Neuronal stem cell (in vitro differentiated cells): ENCODE results near the gene SGSM2.

Source experiments
- DNase-seq: peaks from one replicate; pipeline ENCODE4 v3.0.0-alpha.2; 2013; ENCODE audit warnings: low spot score
- H2AFZ ChIP-seq: one replicate; pipeline ENCODE4 v1.6.1; 2013; ENCODE audit warnings: mild to moderate bottlenecking, low read length, inconsistent platforms
- H2AK5ac ChIP-seq: 2 replicates; pipeline ENCODE4 v1.6.1; 2013; ENCODE audit warnings: low read depth, mild to moderate bottlenecking, inconsistent platforms, low read length, moderate library complexity, mixed read lengths
- H2BK120ac ChIP-seq: 2 replicates; pipeline ENCODE4 v1.6.1; 2013; ENCODE audit warnings: low read depth, mild to moderate bottlenecking, inconsistent platforms, low read length, moderate library complexity, mixed read lengths
- H2BK12ac ChIP-seq: one replicate; pipeline ENCODE4 v1.6.1; 2013; ENCODE audit warnings: low read length, inconsistent platforms
- H2BK15ac ChIP-seq: 2 replicates; pipeline ENCODE4 v1.6.1; 2013; ENCODE audit warnings: mild to moderate bottlenecking, low read length, inconsistent platforms, mixed read lengths
- H2BK5ac ChIP-seq: one replicate; pipeline ENCODE4 v1.6.1; 2013; ENCODE audit warnings: inconsistent platforms, mild to moderate bottlenecking, low read length, moderate library complexity
- H3K14ac ChIP-seq: one replicate; pipeline ENCODE4 v1.6.1; 2013; ENCODE audit warnings: low read length, inconsistent platforms
- H3K18ac ChIP-seq: 2 replicates; pipeline ENCODE4 v1.6.1; 2013; ENCODE audit warnings: low read length, inconsistent platforms
- H3K23ac ChIP-seq: 2 replicates; pipeline ENCODE4 v1.6.1; 2013; ENCODE audit warnings: low read depth, mild to moderate bottlenecking, mixed read lengths, low read length, inconsistent platforms; ENCODE audit not compliant: poor library complexity
- H3K27ac ChIP-seq: replicated peaks from 3 replicates; pipeline ENCODE4 v1.5.1; 2013; ENCODE audit warnings: low read length, inconsistent platforms
- H3K27me3 ChIP-seq, 3 experiments: 2 replicates each; pipeline ENCODE4 v1.6.1; 2013; ENCODE audit warnings: low read length in 3 of 3, mild to moderate bottlenecking in 2 of 3, inconsistent platforms in 1 of 3, low read depth in 1 of 3, mixed read lengths in 1 of 3, moderate library complexity in 1 of 3; ENCODE audit not compliant: control insufficient read depth in 3 of 3, insufficient read depth in 3 of 3
- H3K36me3 ChIP-seq, 2 donors: replicated peaks in 1 of 2; 2 replicates each; pipeline ENCODE4 v1.6.1; 2013; ENCODE audit warnings: low read length in 2 of 2; ENCODE audit not compliant: control insufficient read depth in 2 of 2, insufficient read depth in 2 of 2
- H3K4ac ChIP-seq: 2 replicates; pipeline ENCODE4 v1.6.1; 2013; ENCODE audit warnings: inconsistent platforms, mild to moderate bottlenecking, low read length, moderate library complexity
- H3K4me1 ChIP-seq, 2 donors: 1 replicate in 1 of 2; 2 replicates in 1 of 2; pipeline ENCODE4 v1.6.1; 2013; ENCODE audit warnings: low read length in 2 of 2, low read depth in 1 of 2; ENCODE audit not compliant: control insufficient read depth in 2 of 2, insufficient read depth in 1 of 2
- H3K4me2 ChIP-seq: one replicate; pipeline ENCODE4 v1.6.1; 2013; ENCODE audit warnings: mild to moderate bottlenecking, low read length, inconsistent platforms; ENCODE audit not compliant: insufficient read depth, poor library complexity, severe bottlenecking
- H3K4me3 ChIP-seq, 2 donors: 2 replicates each; pipeline ENCODE4 v1.5.1; 2013; ENCODE audit warnings: low read length in 2 of 2, mild to moderate bottlenecking in 2 of 2, inconsistent platforms in 1 of 2, moderate library complexity in 1 of 2
- H3K79me1 ChIP-seq: one replicate; pipeline ENCODE4 v1.6.1; 2013; ENCODE audit warnings: low read depth, mild to moderate bottlenecking, inconsistent platforms, low read length, moderate library complexity
- H3K9ac ChIP-seq: one replicate; pipeline ENCODE4 v1.6.1; 2013; ENCODE audit warnings: mild to moderate bottlenecking, low read depth, low read length, inconsistent platforms; ENCODE audit not compliant: poor library complexity
- H3K9me3 ChIP-seq, 2 donors: replicated peaks in 1 of 2; 2 replicates each; pipeline versions ENCODE3 to v1.6.1; 2013; ENCODE audit warnings: low read length in 2 of 2, mild to moderate bottlenecking in 2 of 2, inconsistent platforms in 1 of 2, low read depth in 1 of 2, mixed read lengths in 1 of 2, moderate library complexity in 1 of 2; ENCODE audit not compliant: control insufficient read depth in 2 of 2, insufficient read depth in 1 of 2
- H4K8ac ChIP-seq: one replicate; pipeline ENCODE4 v1.6.1; 2013; ENCODE audit warnings: low read depth, mild to moderate bottlenecking, inconsistent platforms, low read length, moderate library complexity
- H4K91ac ChIP-seq: one replicate; pipeline ENCODE4 v1.6.1; 2013; ENCODE audit warnings: low read length, low read depth, mild to moderate bottlenecking, inconsistent platforms; ENCODE audit not compliant: poor library complexity
- WGBS, 2 donors: extraction: QIAGEN DNeasy Blood & Tissue Kit; methylation state at CpG; one replicate each; pipeline ENCODE4 v1.1.7; 2013; ENCODE audit warnings: missing lambda C conversion rate in 2 of 2, mixed read lengths in 1 of 2; ENCODE audit not compliant: insufficient read length in 2 of 2, insufficient replicate concordance in 1 of 2; ENCODE audit errors: extremely low coverage in 2 of 2; 5-methylcytosine and 5-hydroxymethylcytosine counted together

The SGSM2 gene

GRCh38 chr17:2321399-2321798, 15.9 kb upstream of the SGSM2 start:
- Histone ChIP-seq H3K36me3 (peaks cover 35 to 74% of the 10 kb centered on the region in 2 donors), H2AK5ac (no peak overlapping the region), H2BK15ac (no peak overlapping the region), H3K4ac (no peak overlapping the region), H3K4me1 (no peaks in the 10 kb centered on the region), H3K9ac (no peak overlapping the region), H3K4me3 (no peak overlapping the region), H3K27me3 (no peaks in the 10 kb centered on the region), H4K91ac (no peak overlapping the region), H4K8ac (no peak overlapping the region), H2AFZ (no peak overlapping the region), H3K9me3 (no peaks in the 10 kb centered on the region), H2BK12ac (no peak overlapping the region), H3K14ac (no peak overlapping the region), H2BK5ac (no peak overlapping the region), H3K79me1 (no peaks in the 10 kb centered on the region), H3K27ac (no peak overlapping the region), H2BK120ac (no peak overlapping the region), H3K4me2 (no peak overlapping the region), H3K18ac (no peak overlapping the region), H3K23ac (no peak overlapping the region)
- DNase-seq: no peak
- WGBS, 2 donors: no CpG with 5 or more reads among the region's 1 CpG

- Histone ChIP-seq H2BK12ac (no peak overlapping the region), H3K4me2 (no peak overlapping the region), H3K9ac (no peak overlapping the region), H3K14ac (no peak overlapping the region), H2BK15ac (no peak overlapping the region), H3K4me1 (no peaks in the 10 kb centered on the region), H3K23ac (no peak overlapping the region), H4K8ac (no peak overlapping the region), H2AFZ (no peak overlapping the region), H3K36me3 (peaks cover 33 to 93% of the 10 kb centered on the region in 2 donors), H3K4me3 (no peak overlapping the region), H4K91ac (no peak overlapping the region), H2BK120ac (no peak overlapping the region), H3K27me3 (no peaks in the 10 kb centered on the region), H3K9me3 (no peaks in the 10 kb centered on the region), H2AK5ac (no peak overlapping the region), H3K4ac (no peak overlapping the region), H2BK5ac (no peak overlapping the region), H3K27ac (no peak overlapping the region), H3K79me1 (no peaks in the 10 kb centered on the region), H3K18ac (no peak overlapping the region)
- no peak for DNase-seq
- WGBS, 2 donors: no CpG with 5 or more reads among the region's 2 CpGs
These were observed 13.5 kb upstream of the SGSM2 start for GRCh38 chr17:2323629-2324314.

- Histone ChIP-seq H2BK5ac (no peak overlapping the region), H2AK5ac (no peak overlapping the region), H2BK12ac (no peak overlapping the region), H2BK120ac (no peak overlapping the region), H3K18ac (no peak overlapping the region), H3K4me2 (no peak overlapping the region), H2BK15ac (no peak overlapping the region), H3K14ac (no peak overlapping the region), H3K4me1 (peaks cover 5 to 9% of the 10 kb centered on the region in 2 donors), H3K9me3 (no peaks in the 10 kb centered on the region), H3K4me3 (peak overlapping the region in 1 of 2 donors; percentile 35), H3K79me1 (peaks cover 9% of the 10 kb centered on the region), H2AFZ (no peak overlapping the region), H3K27ac (no peak overlapping the region), H3K9ac (no peak overlapping the region), H3K4ac (no peak overlapping the region), H4K8ac (no peak overlapping the region), H3K36me3 (peaks cover 49 to 90% of the 10 kb centered on the region in 2 donors), H3K23ac (no peak overlapping the region), H3K27me3 (no peaks in the 10 kb centered on the region), H4K91ac (no peak overlapping the region)
- DNase-seq: no peak
- WGBS, 2 donors: no CpG with 5 or more reads among the region's 3 CpGs
These were observed 6.0 kb upstream of the SGSM2 start for GRCh38 chr17:2331303-2331702.

- WGBS, 2 donors: no CpG with 5 or more reads among the region's 17 CpGs
- no peak overlapping the region for H3K27ac ChIP-seq
- no peak overlapping the region for H3K23ac ChIP-seq
- H4K8ac ChIP-seq: no peak overlapping the region
- H2BK12ac ChIP-seq: no peak overlapping the region
- no peak for DNase-seq
- H3K18ac ChIP-seq: no peak overlapping the region
- H3K4ac ChIP-seq: no peak overlapping the region
- no peak overlapping the region for H4K91ac ChIP-seq
- no peak overlapping the region for H2AK5ac ChIP-seq
- no peak overlapping the region for H2BK120ac ChIP-seq
- H3K14ac ChIP-seq: no peak overlapping the region
- H3K4me3 ChIP-seq: peak overlapping the region; percentile 90 to 91
- peak overlapping the region; percentile 82 for H3K9ac ChIP-seq
- peak overlapping the region; percentile 46 for H2BK5ac ChIP-seq
- no peak overlapping the region for H2BK15ac ChIP-seq
- no peaks in the 10 kb centered on the region for H3K27me3 ChIP-seq
- H3K9me3 ChIP-seq: no peaks in the 10 kb centered on the region
- peaks cover 8 to 15% of the 10 kb centered on the region in 2 donors for H3K4me1 ChIP-seq
- peak overlapping the region; percentile 89 for H3K4me2 ChIP-seq
- H2AFZ ChIP-seq: peak overlapping the region; percentile 84
- H3K36me3 ChIP-seq: peaks cover 33 to 50% of the 10 kb centered on the region in 2 donors
- H3K79me1 ChIP-seq: peaks cover 11% of the 10 kb centered on the region
These were observed 1.5 kb upstream of the SGSM2 start for GRCh38 chr17:2335726-2336214.
